Activated CD8-positive, alpha-beta memory T cell treated with anti-CD3 and anti-CD28 coated beads, Interleukin-2, amount 50 U/mL, for 1 hour (primary cell): ENCODE measurements around the gene POP4.
"Not testable (repeated sequence)": the region's sequence is repeated elsewhere in the genome, so short reads cannot be mapped to it uniquely, and the experiment has no call there.

Source experiments
- DNase-seq: peaks from one replicate; pipeline ENCODE4 v3.0.0-alpha.2; 2020; ENCODE audit errors: extremely low read depth

The POP4 gene, protein sequence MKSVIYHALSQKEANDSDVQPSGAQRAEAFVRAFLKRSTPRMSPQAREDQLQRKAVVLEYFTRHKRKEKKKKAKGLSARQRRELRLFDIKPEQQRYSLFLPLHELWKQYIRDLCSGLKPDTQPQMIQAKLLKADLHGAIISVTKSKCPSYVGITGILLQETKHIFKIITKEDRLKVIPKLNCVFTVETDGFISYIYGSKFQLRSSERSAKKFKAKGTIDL

DNA sequence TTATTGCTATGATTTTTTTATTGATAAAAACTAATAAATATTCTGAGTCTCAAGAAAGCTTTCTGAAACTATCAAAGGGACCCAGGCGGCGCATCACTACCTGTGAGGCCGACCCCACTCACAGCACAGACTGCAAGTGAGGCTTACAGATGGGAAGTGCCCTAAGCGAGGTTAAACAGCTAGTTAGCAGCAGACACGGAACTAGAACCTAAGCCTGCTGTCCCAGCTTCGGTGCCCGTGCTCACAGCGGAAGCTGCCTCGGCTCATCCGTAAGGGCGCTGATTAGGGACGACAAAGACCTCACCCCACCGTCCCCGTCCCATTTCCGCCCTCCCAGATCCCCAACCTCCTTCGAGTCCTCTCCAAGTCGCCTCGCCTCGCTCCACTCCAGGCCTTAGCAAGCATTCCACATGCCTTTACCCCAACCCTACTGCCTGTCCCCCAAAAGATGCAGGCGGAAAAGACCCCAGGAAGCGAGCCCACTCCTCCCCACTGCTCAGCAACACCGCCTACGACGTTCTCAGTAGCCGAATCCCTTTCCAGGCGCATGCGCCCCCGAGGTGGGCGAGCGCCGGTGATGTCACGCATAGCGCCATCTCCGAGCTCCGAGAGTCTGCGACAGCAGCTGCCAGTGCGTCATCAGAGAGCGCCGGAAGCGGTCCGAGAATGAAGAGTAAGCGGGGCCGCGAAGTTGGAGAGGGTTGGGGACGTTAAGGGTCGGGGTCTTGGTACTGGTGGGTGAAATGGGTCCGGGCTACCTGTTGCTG, at the start of gene POP4:
TSS of gene POP4 (plus strand) at position 631 of the 767 bp plus-strand sequence. CDS start at position 667, 36 bp downstream.
- peak; percentile 94 for DNase-seq

DNA sequence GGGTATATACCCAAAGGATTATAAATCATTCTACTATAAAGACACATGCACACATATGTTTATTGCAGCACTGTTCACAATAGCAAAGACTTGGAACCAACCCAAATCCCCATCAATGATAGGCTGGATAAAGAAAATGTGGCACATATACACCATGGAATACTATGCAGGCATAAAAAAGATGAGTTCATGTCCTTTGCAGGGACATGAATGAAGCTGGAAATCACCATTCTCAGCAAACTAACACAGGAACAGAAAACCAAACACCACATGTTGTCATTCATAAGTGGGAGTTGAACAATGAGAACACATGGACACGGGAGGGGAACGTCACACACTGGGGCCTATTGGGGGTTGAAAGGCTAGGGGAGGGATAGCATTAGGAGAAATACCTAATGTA, 47.0 kb upstream of the POP4 start:
- not testable (repeated sequence) for DNase-seq

DNA sequence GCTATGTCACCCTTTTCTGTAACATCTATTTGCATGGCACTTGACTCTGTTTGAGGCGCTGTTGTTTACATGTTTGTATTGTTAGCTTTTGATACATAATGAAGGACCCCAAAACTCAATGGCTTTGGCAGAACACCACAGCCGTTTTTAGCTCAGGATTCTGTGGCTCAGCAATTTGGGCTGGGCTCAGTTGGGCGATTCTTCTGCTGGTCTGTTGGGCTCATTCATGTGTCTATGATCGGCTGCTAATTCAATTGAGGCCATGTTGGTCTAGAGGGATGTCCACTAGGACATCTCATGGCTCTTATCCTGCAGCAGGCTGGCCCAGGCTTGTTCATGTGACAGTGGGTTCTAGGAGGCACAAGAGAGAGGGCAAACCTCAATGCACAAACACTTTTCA, 46.3 kb upstream of the POP4 start:
- no peak for DNase-seq

DNA sequence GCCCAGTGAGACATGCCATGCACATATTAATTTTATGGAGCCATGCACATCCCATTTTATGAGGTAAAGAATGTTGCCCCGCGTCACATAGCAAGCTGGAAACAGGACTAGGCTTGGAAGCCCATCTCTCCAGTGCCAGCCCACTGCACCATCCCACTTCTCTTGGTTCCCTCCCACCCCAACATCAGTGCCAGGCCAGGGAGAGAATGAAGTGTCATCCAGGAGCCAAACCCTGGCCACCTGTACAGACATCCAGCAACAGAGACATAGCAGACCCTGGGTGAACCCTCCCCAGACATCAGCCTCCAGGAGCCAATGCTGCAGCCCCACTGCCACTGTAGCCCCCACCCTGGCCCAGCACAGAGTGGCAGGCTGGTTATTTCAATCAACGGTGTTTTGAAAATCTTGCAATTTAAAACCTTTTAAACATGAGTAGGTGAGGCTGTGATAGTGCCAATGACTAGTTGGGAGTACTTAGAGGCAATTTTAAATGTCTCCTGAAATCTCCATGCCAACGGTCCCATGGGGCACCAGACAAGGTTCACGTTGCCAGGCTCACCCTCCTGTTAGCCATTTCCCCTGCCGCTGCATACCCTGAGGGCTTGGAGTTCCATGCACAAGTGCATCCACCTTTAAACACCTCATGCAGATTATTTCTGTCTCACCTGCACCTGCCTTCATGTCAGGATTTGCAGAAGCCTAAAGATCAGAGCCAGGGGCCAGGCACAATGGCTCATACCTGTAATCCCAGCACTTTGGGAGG, 45.6 kb upstream of the POP4 start:
- no peak for DNase-seq

DNA sequence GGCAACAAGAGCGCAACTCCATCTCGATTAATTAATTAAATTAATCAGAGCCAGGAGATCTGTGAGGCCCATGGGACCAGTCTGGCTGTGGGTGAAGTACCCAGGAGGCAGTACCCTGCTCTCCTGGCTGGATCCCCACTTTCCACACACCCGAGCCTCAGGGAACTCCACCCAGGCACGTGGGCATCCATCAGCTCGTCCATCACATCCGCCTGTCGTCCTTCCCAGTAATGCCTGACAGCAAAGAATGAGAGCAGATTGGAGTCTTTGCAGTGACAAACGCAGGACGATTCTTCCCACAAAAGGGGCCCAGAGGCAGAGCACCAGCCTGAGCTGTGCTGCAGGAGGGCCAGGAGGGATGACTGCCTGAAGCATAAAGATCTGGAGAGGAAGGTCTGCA, 44.5 kb upstream of the POP4 start:
- DNase-seq: no peak

DNA sequence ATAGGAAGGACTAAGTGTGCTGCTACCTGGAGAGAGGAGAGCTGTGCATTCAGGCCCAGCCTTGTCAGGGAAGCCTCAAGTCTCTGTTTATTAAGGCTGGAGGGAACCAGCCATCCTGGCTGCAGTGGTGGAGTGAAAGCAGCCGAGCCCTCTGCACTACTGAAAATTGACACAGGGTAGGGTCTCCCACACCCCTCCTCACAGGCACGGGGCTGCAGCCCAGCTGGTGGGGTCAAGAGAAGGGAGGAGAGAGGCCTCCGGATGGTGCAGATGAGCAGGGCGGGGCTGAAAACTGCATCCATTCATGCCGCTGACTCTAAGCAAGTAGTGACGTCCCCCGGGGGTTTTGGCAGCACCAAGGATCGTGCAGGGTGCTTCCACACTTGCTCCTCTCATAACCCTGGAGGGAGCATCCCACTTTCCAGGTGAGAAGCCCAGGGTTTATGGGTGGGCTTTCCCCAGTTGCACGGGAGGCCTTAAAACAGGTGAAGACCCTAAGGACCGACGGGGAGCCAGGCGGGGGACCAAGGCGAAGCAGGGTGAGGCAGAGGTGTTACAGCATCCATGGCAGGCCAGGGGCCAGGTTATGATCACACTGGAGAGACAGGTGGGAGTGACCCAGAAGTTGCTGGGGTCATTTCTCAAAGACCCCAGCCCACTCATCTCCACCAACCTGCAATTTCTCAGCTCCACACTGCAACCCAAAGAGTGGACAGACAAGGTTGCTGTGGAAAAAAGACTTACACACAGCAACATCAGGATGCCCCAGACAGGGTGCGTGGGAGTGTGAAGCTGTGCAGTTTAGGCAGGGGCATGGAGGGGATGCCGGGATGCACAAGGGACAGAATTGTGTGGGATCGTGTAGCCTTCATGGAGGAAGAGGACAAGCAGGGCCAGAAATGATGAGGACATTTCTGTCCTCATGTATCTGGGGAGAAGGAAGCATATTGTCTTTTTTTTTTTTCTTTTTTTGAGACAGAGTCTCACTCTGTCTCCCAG, 43.5 kb upstream of the POP4 start:
- no peak for DNase-seq

DNA sequence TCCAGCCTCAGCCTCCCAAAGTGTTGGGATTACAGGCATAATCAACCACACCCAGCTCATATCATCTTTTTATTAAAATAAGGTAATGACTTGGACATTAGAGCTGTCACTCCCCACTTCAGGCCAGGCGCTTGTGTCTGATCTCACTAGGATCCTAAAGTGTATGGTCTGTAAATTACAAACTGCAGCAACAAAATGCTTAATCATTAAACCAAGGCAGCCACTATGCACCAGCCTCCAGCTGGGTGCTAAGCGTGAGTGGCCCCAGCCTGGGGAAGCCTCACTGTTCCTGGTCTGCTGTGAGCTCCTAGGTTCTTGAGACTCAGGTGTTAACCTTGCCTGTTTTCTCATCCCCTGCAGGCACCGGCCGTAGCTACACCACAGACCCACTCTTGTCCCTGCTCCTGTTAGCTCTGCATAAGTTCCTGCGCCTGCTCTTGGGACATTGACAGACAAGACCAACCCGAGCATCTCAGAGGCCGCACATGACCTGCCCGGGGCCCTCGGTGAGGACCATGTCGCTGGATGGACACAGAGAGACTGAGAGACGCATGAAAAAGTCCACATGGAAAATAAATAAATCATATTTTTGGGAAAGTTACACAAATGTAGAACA, 42.5 kb upstream of the POP4 start:
- no peak for DNase-seq

DNA sequence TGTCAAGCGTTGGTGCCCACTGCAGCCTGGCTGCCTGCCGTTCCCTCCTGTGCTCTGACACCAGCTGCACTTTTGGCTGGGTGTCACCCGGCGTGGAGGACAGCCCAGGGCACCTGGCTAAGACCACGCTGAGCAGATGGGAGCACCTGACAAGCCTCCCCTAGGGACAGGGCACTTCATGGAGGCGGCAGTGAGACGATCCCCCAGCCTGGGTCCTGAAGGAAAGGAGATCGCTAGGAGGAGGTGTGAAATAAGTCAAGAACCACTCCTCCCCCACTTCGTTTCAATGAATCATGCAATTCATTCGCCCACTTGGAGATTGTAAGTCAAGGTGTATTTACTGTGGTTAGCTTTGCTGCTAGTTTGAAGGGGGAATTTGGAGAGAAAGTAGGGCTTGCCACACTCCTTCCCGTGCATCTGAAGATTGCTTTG, 41.5 kb upstream of the POP4 start:
- no peak for DNase-seq

DNA sequence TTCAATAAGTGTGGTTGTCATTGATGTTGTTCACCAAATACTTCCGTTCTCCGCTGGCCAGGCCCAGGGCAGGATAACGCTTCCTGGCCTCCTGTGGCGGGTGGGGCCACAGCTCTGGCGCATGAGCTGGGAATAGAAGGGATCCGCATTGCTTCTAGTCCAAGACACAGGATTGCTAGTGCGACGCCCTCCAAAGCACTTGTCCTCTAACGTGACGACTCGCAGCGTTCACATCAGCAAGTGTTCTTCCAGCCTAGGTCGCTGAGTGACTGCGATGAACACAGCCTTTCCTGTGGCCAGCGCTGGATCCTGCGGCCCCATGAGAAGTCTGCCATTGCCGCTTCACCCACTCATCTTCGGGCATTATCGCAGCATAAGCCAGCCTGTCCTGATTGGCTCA, 40.9 kb upstream of the POP4 start:
- DNase-seq: no peak

DNA sequence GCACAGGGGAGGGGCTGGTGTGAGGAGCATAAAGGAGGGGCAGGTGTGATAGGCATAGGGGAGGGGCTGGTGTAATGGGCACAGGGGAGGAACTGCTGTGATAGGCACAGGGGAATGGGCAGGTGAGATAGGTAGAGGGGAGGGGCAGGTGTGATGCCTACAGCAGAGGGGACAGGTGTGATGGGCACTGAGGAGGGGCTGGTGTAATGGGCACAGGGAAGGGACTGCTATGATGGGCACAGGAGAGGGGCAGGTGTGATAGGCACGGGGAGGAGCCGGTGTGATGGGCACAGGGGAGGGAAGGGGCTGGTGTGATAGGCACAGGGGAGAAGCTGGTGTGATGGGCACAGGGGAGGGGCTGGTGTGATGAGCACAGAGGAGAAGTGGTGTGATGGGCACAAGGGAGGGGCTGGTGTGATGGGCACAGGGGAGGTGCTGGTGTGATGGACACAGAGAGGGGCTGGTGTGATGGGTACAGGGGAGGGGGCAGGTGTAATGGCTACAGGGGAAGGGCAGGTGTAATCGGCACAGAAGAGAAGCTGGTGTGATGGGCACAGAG, 39.5 kb upstream of the POP4 start:
- no peak for DNase-seq

DNA sequence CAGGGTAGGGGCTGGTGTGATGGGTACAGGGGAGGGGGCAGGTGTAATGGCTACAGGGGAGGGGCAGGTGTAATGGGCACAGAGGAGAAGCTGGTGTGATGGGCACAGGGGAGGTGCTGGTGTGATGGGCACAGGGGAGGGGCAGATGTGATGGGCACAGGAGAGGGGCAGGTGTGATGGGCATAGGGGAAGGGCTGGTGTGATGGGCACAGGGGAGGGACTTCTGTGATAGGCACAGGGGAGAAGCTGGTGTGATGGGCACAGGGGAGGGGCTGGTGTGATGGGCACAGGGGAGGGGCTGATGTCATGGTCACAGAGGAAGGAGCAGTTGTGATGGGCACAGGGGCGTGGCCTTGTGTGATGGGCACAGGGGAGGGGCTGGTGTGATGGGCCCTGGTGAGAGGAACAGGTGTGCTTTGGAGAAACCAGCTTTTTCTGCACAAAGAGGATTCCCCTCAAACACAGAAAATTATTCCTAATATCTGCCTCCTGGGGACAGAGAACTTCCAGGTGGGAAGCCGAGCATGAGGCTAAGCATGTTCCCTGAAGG, 38.6 kb upstream of the POP4 start:
- no peak for DNase-seq

DNA sequence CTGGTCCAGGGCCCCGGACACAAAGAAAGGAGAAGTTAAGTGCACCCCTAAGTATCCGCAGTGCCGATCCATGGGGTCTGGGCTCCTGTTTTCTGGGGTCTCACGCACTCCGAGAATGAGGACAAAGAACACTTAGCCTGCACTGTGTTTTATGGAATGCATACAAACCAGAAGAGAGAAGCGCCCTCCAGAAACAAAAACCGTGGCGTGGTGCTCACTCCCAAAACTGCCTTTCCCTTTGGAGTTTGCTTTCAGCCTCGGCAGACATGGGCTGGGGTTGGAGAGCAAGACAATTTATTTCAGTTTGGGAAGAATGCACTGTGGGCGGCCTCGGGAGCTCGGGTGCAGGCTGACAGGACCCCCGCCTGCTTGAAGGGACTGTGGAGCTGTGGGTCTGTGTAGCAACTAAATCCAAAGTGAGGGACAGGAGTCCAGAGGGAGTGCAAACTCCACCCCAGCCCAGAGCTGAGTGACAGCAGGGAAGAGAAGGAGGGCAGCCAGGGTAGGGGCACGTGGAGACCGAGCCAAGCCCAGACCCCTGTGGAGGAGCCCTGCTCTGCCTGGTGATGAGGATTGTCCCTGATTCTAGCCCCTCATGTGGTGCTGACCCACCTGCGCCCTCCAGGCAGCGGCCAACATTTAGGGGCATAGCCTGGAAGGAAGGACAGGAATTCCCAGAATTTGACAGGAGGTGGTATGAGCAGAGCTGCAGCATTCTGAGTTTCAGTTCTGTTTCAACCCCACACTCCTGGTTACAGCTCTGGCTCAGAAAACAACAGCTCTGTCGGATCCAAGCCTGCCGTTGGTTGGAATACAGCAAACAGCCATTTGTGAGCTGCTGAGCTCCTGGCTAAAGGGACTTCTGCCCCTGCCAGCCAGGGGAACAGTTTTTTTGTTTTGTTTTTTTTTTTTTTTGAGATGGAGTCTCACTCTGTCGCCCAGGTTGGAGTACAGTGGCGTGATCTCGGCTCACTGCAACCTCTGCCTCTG, 37.8 kb upstream of the POP4 start:
- no peak for DNase-seq

DNA sequence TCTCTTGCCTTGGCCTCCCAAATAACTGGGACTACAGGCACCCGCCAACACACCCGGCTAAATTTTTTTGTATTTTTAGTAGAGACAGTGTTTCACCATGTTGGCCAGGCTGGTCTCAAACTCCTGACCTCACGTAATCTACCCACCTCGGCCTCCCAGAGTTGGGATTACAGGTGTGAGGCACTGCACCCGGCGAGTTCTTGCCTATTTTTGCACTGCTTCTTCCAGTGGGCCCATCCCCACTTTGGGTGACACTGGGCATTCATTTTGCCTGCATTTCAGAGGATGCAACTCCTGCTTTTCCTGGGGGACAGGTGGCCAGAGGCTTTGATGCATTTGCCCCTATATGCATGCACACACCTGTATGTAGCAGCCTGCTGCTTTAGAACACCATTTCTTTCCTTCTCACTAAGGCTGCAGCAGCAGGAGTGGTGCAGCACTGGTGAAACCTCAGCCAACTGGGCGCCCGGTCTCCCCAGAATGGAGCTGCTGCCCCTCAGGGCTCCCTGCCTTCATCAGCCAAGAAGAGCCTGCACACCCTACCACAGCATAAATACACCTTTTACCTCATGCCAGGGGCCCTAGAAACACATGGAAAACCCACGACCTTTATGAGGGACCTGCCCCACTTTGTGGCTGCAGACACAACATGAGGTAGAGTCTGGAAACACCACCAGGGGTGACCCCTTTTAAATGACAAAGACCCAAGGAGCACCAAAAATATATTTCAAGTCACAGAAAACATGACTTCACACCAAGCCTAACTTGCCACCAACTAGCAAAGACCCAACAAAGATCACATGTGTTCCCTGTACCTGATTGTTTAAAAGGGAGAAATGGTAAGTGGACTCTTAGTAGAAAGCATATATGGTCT, 36.8 kb upstream of the POP4 start:
- no peak for DNase-seq

DNA sequence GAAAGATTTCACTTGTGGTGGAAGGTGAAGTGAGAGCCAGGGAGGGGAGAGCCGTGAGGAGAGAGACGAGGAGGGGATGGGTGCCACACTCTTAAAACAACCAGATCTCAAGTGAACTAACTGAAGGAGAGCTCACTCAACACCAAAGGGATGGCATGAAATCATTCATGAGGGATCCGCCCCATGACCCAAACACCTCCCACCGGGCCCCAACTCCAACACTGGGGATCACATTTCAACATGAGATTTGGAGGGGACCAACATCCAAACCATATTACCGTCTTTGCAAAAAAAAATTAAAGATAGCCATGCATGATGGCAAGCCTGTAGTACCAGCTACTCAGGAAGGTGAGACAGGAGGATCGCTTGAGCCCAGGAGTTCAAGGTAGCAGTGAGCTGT, 34.9 kb upstream of the POP4 start:
- no peak for DNase-seq

DNA sequence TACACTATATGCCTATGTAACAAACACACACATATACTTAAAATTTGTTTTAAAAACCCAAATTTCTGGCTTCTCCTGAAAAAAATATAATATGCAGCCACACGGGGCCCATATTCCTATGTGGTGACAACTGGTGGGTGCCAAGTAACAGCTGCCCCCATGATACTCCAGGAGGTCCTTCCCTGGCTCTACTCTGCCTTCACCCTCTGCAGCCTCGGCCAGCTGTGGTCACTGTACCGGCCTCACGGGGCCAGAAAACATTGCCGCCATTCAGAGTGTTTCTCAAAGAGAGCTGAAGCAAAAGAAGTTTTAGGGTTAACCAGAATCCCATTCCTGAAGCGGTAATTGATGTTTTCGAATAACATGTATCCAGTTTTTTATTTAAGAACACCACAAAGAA, 32.6 kb upstream of the POP4 start:
- DNase-seq: no peak

DNA sequence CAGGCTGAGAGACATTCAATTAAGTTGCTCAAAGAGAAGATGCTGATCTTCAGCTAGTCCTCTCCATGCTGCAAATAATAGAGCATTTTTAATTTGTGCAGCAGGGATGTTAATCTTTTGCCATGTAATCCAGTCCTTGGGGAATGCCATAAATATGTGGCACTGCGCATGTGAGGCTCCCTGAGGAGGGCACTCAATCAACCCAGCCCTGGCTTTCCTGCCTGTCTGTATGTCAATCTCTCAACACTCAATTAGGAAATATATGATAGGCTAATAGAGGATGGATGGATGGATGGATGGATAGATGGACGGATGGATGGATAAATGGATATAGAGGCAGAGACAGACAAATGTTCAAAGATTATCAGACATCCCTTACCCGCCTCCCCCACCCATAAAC, 31.6 kb upstream of the POP4 start:
- DNase-seq: no peak

DNA sequence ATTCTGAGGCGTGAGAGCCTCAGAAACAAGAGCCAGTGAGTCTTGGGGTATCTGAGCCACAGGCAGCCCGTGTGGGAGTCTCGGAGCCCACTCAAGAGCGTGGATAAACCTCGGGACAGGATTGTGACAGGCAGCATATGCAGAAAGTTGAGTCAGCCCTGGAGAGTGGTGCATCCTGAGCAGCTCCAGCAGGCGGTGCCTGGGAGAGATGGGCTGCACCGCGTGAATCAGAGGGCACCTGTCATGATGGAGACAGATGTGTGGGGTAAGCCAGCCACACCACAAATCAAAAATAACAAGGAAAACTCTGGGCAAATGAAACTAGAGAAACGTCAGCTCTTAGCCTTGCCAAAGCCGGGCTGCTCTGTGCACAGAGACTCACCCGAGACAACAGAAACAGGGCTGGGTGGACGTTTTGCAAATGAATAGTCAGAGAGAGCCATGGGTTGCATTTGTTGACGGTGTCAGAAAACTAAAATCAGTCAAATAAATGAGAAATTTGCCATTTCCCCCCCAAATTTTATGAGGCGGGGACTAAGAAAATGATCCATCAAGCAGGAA, 30.0 kb upstream of the POP4 start:
- DNase-seq: no peak
